ENCODE results near the gene VARS2.
A peak's percentile ranks its signal among the peaks of the same experiment; 100 is the strongest.

VARS2 gene

DNA sequence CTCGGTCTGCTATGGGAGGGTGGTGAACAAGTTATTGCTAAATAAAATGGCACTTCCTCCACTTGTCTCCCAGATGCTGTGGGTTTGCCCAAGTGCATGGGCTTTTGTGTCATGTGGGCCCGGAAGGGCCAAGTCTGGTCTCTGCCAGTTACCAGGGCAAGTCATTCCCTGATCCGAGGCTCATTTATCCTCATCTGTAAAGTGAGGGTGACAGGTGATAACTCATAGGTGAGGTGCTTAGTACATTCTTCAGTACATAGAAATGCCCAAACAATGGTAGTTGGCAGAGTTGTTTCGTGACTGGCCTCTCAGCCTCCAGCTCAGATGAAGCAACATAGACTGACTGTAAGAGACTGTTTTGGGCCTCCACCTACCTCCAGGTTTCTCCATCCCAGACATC lies 24.7 kb downstream of the VARS2 start:
- H3K4me3 ChIP-seq (ENCODE audit: low read length), result no peak overlapping the region
- peaks cover 6% of the 10 kb centered on the region; the same call in 1 of the 2 replicates for H3K4me1 ChIP-seq (ENCODE audit: insufficient read depth, low read length)
- no peaks in the 10 kb centered on the region for H3K27me3 ChIP-seq (ENCODE audit: insufficient read depth, low read length)
- H3K9ac ChIP-seq (ENCODE audit: low read depth, low read length), result no peak overlapping the region
- H3K36me3 ChIP-seq (ENCODE audit: insufficient read depth, low read depth, low read length), result no peaks in the 10 kb centered on the region
- H3K9me3 ChIP-seq (ENCODE audit: insufficient read depth, low read depth, low read length), result no peaks in the 10 kb centered on the region
- H3K27ac ChIP-seq (ENCODE audit: low read length), result no peak overlapping the region

DNA sequence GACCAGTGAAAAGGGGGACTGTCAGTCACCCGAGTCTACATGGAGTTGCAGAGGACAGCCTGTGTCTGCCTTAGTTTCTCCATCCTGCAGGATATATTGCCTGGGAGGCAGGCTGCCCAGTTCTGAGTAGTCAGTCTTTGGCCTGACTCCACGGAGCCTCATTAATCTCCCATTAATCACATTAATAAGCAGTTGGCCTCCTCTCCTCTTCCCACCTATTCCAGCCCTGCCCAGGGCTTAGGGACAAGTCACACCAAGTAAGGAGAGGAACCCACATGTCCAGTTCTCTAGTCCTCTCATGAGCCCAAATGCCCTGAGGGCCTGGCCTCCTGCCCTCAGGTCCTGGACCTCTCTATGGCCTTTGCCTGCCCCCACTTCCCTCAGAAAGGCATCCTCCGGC lies 25.4 kb downstream of the VARS2 start:
- Histone ChIP-seq H3K36me3 (ENCODE audit: insufficient read depth, low read depth, low read length) (no peaks in the 10 kb centered on the region), H3K4me1 (ENCODE audit: insufficient read depth, low read length) (peaks cover 6% of the 10 kb centered on the region; the same call in 1 of the 2 replicates), H3K27ac (ENCODE audit: low read length) (no peak overlapping the region), H3K27me3 (ENCODE audit: insufficient read depth, low read length) (no peaks in the 10 kb centered on the region), H3K9ac (ENCODE audit: low read depth, low read length) (no peak overlapping the region), H3K9me3 (ENCODE audit: insufficient read depth, low read depth, low read length) (no peaks in the 10 kb centered on the region), H3K4me3 (ENCODE audit: low read length) (no peak overlapping the region)

DNA sequence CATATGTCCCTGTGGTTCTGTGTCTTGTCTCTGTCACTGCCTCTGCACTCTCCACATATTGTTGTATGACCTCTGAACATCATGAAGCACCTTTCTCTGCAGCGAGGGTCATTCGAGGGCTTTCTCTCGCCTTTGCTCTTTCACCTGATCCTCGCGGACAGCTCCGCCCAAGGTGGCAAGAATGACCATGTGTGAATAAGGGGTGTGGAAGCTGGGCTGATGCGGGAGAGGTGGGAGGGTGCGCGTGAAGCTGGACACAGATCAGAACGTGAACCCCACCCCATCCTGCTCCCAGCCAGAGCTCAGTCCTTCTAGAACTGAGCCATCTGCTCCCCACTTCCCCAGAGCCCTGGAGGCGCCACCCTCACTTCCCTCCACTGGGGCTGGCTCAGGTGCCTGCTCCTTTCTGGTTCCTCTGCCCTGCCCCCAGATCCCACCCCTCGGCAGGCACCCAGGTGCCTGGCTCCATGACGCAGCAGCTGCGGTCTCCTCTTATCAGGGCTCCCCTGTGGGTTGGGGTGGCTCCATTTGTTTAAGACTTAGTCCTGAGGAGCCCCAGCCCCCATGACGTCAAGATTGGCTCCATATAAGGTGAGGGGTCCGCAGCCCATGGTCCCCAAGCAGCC lies 26.4 kb downstream of the VARS2 start, which contains the start of gene MUCL3:
TSS of gene MUCL3 (plus strand) at position 613 of the 626 bp plus-strand sequence. CDS start 27 bp downstream, outside the sequence.
- Histone ChIP-seq H3K36me3 (ENCODE audit: insufficient read depth, low read depth, low read length) (no peaks in the 10 kb centered on the region), H3K9ac (ENCODE audit: low read depth, low read length) (no peak within 1 kb of the TSS), H3K27ac (ENCODE audit: low read length) (no peak within 1 kb of the TSS), H3K9me3 (ENCODE audit: insufficient read depth, low read depth, low read length) (no peaks in the 10 kb centered on the region), H3K27me3 (ENCODE audit: insufficient read depth, low read length) (no peaks in the 10 kb centered on the region), H3K4me1 (ENCODE audit: insufficient read depth, low read length) (peaks cover 6% of the 10 kb centered on the region; the same call in 1 of the 2 replicates), H3K4me3 (ENCODE audit: low read length) (no peak within 1 kb of the TSS)

DNA sequence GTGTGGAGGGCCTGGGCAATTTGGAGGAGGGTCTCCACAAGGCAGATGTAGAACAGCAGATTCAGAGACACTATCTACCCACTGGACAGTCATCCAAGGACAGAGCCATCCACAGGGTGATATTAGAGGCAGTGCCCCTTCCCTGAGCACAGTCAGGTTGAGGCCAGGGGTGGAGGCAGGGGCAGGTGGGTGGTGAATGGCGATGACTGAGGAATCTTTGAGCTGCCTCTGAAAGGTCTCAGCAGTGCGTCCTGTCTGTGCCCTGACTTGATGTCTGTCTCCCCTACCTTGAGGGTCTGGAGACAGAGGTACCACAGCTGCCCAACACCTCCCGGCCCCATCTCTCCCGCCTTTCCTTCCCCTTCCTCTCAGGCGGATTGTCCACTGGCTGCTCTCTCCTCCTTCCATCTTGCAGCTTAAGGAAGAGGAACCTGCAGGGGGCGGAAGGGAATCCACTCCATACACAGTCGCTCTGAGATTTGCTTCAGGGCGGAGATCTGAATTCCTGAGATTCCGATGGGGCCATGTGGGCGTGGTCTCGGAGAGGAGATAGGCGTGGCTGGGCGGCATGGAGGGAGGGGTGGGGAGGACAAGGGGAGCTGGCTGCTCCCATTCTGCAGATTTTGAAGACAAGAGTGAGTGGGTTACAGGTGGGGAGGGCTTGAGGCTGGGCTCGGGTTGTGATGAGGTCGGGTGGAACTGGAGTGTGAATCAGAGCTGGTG lies 28.5 kb downstream of the VARS2 start:
- H3K4me1 ChIP-seq (ENCODE audit: insufficient read depth, low read length), result peaks cover 6% of the 10 kb centered on the region; the same call in 1 of the 2 replicates
- peak overlapping the region; percentile 24; the same call in 1 of the 2 replicates for H3K4me3 ChIP-seq (ENCODE audit: low read length)
- H3K36me3 ChIP-seq (ENCODE audit: insufficient read depth, low read depth, low read length), result no peaks in the 10 kb centered on the region
- no peak overlapping the region for H3K27ac ChIP-seq (ENCODE audit: low read length)
- H3K9me3 ChIP-seq (ENCODE audit: insufficient read depth, low read depth, low read length), result no peaks in the 10 kb centered on the region
- H3K9ac ChIP-seq (ENCODE audit: low read depth, low read length), result peak overlapping the region; percentile 18; the same call in 1 of the 2 replicates
- no peaks in the 10 kb centered on the region for H3K27me3 ChIP-seq (ENCODE audit: insufficient read depth, low read length)

DNA sequence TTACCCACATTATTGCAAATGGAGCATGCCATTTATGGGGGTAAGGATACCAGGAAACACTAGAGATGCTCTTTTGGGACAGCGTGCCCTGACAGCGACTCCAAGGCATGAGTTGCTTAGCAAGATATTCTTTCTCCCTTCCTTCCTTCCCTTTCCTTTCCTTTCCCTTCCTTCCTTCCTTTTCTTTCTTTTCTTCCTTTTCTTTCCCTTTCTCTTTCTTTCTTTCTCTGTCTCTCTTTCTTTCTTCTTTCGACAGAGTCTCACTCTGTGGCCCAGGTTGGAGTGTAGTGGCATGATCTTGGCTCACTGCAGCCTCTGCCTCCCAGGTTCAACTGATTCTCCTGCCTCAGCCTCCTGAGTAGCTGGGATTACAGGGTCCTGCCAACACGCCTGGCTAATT lies 30.0 kb downstream of the VARS2 start:
- Histone ChIP-seq H3K4me3 (ENCODE audit: low read length) (no peak overlapping the region), H3K4me1 (ENCODE audit: insufficient read depth, low read length) (peaks cover 6% of the 10 kb centered on the region; the same call in 1 of the 2 replicates), H3K27me3 (ENCODE audit: insufficient read depth, low read length) (no peaks in the 10 kb centered on the region), H3K9me3 (ENCODE audit: insufficient read depth, low read depth, low read length) (no peaks in the 10 kb centered on the region), H3K36me3 (ENCODE audit: insufficient read depth, low read depth, low read length) (no peaks in the 10 kb centered on the region), H3K9ac (ENCODE audit: low read depth, low read length) (no peak overlapping the region), H3K27ac (ENCODE audit: low read length) (no peak overlapping the region)

DNA sequence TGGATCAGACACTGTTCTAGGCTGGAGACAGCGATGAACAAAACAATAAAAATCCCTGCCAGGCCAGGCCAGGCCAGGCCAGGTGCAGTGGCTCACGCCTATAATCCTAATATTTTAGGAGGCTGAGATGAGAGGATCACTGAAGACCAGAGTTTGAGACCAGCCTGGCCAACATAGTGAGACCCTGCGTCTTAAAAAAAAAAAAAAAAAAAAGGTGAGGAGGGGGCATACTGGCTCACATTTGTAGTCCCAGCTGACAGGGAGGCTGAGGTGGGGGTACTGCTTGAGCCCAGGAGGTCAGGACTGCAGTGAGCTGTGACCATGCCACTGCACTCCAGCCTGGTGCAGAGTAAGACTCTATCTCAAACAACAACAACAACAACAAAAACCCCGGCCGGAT lies 31.2 kb downstream of the VARS2 start:
- Histone ChIP-seq H3K9ac (ENCODE audit: low read depth, low read length) (no peak overlapping the region), H3K4me3 (ENCODE audit: low read length) (no peak overlapping the region), H3K36me3 (ENCODE audit: insufficient read depth, low read depth, low read length) (no peaks in the 10 kb centered on the region), H3K27ac (ENCODE audit: low read length) (no peak overlapping the region), H3K27me3 (ENCODE audit: insufficient read depth, low read length) (no peaks in the 10 kb centered on the region), H3K9me3 (ENCODE audit: insufficient read depth, low read depth, low read length) (no peaks in the 10 kb centered on the region), H3K4me1 (ENCODE audit: insufficient read depth, low read length) (peaks cover 6% of the 10 kb centered on the region; the same call in 1 of the 2 replicates)

DNA sequence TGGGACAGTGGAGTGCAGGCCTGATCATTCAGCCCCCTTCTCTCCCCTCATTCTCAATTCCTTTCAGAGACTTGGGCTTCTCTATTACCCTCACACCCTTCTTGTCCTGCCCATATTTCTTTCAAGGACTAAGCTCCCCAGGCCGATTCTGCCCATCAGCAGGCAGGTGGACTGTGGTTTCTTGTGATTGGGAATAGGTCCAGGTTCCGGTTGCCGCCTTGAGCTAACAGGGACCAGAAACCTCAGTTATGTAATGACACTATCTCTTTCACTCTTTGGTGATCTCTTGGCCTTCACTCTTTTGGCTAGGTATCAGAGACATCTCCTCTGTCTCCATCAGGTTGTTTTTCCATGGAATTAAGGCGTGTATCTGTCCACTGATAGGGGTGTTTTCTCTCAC lies 33.2 kb downstream of the VARS2 start:
- no peak overlapping the region for H3K4me3 ChIP-seq (ENCODE audit: low read length)

DNA sequence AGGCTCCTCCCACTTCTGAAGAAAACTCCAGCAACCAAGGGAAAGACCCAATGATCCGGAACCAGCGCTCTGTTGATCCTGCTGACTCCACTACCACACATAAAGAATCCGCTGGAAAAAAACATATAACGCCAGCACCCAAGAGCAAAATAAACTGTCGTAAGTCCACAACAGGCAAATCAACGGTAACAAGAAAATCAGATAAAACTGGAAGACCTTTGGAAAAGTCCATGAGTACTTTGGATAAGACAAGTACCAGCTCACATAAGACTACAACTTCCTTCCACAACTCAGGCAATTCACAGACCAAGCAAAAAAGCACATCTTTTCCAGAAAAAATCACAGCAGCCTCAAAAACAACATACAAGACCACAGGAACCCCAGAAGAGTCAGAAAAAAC lies 34.8 kb downstream of the VARS2 start:
- H3K4me3 ChIP-seq (ENCODE audit: low read length), result no peak overlapping the region
- H3K27me3 ChIP-seq (ENCODE audit: insufficient read depth, low read length), result peaks cover 26% of the 10 kb centered on the region
- H3K27ac ChIP-seq (ENCODE audit: low read length), result no peak overlapping the region
- no peaks in the 10 kb centered on the region for H3K4me1 ChIP-seq (ENCODE audit: insufficient read depth, low read length)
- peaks cover 4% of the 10 kb centered on the region; the same call in 1 of the 2 replicates for H3K9me3 ChIP-seq (ENCODE audit: insufficient read depth, low read depth, low read length)
- no peak overlapping the region for H3K9ac ChIP-seq (ENCODE audit: low read depth, low read length)
- no peaks in the 10 kb centered on the region for H3K36me3 ChIP-seq (ENCODE audit: insufficient read depth, low read depth, low read length)

More for the DNA sequence above, 33.2 kb downstream of the VARS2 start:
- Histone ChIP-seq H3K9me3 (ENCODE audit: insufficient read depth, low read depth, low read length) (peaks cover 4% of the 10 kb centered on the region; the same call in 1 of the 2 replicates), H3K27ac (ENCODE audit: low read length) (no peak overlapping the region), H3K36me3 (ENCODE audit: insufficient read depth, low read depth, low read length) (no peaks in the 10 kb centered on the region), H3K4me1 (ENCODE audit: insufficient read depth, low read length) (peaks cover 3% of the 10 kb centered on the region; the same call in 1 of the 2 replicates), H3K9ac (ENCODE audit: low read depth, low read length) (no peak overlapping the region), H3K27me3 (ENCODE audit: insufficient read depth, low read length) (peaks cover 10% of the 10 kb centered on the region; the same call in 1 of the 2 replicates)

DNA sequence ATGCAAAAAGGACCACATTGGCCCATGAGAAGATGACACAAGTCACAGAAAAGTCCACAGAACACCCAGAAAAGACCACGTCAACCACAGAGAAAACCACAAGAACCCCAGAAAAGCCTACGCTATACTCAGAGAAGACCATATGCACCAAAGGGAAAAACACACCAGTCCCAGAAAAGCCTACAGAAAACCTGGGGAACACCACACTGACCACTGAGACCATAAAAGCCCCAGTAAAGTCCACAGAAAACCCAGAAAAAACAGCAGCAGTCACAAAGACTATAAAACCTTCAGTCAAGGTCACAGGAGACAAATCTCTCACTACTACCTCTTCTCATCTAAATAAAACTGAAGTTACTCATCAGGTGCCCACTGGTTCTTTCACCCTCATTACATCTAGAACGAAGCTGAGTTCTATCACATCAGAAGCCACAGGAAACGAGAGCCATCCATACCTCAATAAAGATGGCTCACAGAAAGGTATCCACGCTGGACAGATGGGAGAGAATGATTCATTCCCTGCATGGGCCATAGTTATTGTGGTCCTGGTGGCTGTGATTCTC lies 38.0 kb downstream of the VARS2 start:
- H3K4me1 ChIP-seq (ENCODE audit: insufficient read depth, low read length), result peaks cover 5% of the 10 kb centered on the region; the same call in 1 of the 2 replicates
- H3K27ac ChIP-seq (ENCODE audit: low read length), result no peak overlapping the region
- H3K4me3 ChIP-seq (ENCODE audit: low read length), result no peak overlapping the region
- no peak overlapping the region for H3K9ac ChIP-seq (ENCODE audit: low read depth, low read length)
- H3K9me3 ChIP-seq (ENCODE audit: insufficient read depth, low read depth, low read length), result peaks cover 4% of the 10 kb centered on the region; the same call in 1 of the 2 replicates
- H3K27me3 ChIP-seq (ENCODE audit: insufficient read depth, low read length), result peaks cover 57% of the 10 kb centered on the region
- H3K36me3 ChIP-seq (ENCODE audit: insufficient read depth, low read depth, low read length), result no peaks in the 10 kb centered on the region

DNA sequence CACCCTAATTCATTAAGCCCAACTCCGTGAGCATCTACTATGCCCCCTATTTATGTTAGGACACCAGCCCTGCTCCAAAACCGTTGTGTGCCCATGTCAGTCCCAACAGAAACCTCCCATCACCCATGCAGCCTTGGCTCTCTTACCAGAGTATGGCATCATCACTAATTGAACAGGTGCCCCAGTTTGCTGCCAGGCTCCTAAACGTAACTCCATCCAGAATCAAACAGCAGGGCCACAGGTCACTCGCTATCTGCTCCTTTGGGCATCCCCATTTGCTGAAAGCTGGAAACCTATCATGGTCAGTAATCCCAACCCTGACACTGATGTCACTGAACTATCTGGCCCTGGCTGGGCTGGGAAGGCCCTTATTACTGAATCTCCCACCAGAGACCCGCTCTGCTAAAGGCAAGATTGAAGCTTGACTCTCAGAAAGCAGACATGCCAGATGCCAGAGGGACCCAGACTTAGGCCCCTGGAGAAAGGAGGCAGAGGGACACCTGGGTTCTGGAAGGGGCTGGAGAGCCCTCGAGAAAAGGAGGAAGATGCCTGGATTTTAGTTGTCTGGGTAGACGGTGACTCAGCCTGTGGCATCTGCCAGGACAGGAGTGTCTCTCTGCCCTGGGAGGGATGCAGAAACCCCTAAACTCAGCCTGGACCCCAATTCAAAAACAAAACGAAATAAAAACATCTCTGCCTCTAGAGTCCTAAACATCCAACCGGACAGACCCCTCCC lies 40.8 kb downstream of the VARS2 start:
- peaks cover 4% of the 10 kb centered on the region; the same call in 1 of the 2 replicates for H3K9me3 ChIP-seq (ENCODE audit: insufficient read depth, low read depth, low read length)
- H3K36me3 ChIP-seq (ENCODE audit: insufficient read depth, low read depth, low read length), result no peaks in the 10 kb centered on the region
- peak overlapping the region; percentile 66; the same call in 1 of the 2 replicates for H3K9ac ChIP-seq (ENCODE audit: low read depth, low read length)
- peaks cover 72% of the 10 kb centered on the region for H3K27me3 ChIP-seq (ENCODE audit: insufficient read depth, low read length)
- peaks cover 5% of the 10 kb centered on the region; the same call in 1 of the 2 replicates for H3K4me1 ChIP-seq (ENCODE audit: insufficient read depth, low read length)
- no peak overlapping the region for H3K27ac ChIP-seq (ENCODE audit: low read length)
- H3K4me3 ChIP-seq (ENCODE audit: low read length), result peak overlapping the region; percentile 66

DNA sequence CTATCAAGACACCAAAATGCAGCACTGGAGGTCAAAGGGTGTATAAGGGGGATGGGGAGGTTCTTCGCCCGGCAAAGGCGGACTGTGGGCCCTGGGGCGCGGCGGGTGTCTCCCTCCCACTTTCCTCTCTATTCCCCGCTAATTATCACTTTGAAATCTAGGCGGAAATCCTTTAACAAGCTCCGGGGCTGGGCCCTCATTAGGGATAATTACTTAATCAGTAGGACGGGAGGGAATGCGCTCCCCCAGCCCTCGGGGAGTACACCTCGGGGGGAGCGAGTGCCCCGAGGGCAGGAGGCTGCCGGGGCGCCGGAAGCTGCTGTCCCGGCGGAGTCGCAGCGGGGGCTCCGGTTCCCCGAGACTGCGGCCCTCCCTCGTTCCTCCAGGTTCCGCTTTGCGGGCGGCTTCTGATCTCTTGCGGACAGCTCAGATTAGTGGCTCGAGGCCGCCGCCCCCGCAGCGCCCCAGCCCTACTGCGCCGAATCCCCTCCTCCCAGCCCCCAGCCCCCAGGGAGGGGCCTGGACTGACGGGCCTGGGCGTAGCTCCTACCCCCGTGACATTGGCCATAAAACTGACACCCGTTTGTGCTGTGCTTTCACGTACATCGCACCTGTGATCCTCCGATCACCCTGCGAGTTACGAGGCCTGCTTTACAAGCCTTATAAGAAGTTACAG lies 41.5 kb downstream of the VARS2 start:
- peaks cover 4% of the 10 kb centered on the region; the same call in 1 of the 2 replicates for H3K9me3 ChIP-seq (ENCODE audit: insufficient read depth, low read depth, low read length)
- H3K36me3 ChIP-seq (ENCODE audit: insufficient read depth, low read depth, low read length), result no peaks in the 10 kb centered on the region
- H3K4me3 ChIP-seq (ENCODE audit: low read length), result peak overlapping the region; percentile 66
- peaks cover 72% of the 10 kb centered on the region for H3K27me3 ChIP-seq (ENCODE audit: insufficient read depth, low read length)
- H3K27ac ChIP-seq (ENCODE audit: low read length), result no peak overlapping the region
- peak overlapping the region; percentile 66 for H3K9ac ChIP-seq (ENCODE audit: low read depth, low read length)
- peaks cover 5% of the 10 kb centered on the region; the same call in 1 of the 2 replicates for H3K4me1 ChIP-seq (ENCODE audit: insufficient read depth, low read length)

Measured in iPS-20b (cell line).